GM12864 (cell line): ENCODE data around the gene JCHAIN.

Source experiments
- DNase-seq: peaks from one replicate; pipeline ENCODE4 v3.0.0-alpha.2; 2011; ENCODE audit warnings: low read depth
- H3K4me3 ChIP-seq: 2 replicates; pipeline ENCODE4 v1.5.1; 2011; ENCODE audit warnings: mild to moderate bottlenecking, low read depth, low read length, control low read depth
- TF ChIP-seq, protein P1 (sequence below): IDR thresholded peaks from 2 replicates; pipeline ENCODE4 v1.5.1; 2011; ENCODE audit warnings: low read depth, mild to moderate bottlenecking, moderate library complexity, low read length, control low read depth, inconsistent platforms; ENCODE audit errors: missing control alignments

Gene JCHAIN

DNA sequence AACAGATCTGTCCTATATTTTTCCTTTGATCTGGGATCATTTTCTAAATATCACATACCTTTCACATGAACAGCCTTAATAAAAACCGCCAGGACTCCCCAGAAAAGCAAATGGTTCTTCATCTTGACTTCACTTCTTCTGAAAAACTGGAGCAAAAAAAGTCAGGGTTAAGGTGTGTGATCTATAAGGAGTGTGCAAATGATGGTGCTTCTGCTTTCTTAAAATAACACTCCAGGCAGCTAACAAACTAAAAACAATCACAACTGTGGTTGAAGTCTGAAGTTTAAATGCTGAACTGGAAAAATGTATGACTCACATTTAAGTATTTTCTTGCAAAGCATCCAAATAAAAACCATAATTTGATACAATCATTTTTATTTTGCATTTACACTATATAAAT is at the start of gene JCHAIN:
JCHAIN (minus strand) TSS at position 140 of the 400 bp plus-strand sequence; CDS start at position 122, 18 bp downstream.
- TF ChIP-seq, protein P1, sequence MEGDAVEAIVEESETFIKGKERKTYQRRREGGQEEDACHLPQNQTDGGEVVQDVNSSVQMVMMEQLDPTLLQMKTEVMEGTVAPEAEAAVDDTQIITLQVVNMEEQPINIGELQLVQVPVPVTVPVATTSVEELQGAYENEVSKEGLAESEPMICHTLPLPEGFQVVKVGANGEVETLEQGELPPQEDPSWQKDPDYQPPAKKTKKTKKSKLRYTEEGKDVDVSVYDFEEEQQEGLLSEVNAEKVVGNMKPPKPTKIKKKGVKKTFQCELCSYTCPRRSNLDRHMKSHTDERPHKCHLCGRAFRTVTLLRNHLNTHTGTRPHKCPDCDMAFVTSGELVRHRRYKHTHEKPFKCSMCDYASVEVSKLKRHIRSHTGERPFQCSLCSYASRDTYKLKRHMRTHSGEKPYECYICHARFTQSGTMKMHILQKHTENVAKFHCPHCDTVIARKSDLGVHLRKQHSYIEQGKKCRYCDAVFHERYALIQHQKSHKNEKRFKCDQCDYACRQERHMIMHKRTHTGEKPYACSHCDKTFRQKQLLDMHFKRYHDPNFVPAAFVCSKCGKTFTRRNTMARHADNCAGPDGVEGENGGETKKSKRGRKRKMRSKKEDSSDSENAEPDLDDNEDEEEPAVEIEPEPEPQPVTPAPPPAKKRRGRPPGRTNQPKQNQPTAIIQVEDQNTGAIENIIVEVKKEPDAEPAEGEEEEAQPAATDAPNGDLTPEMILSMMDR, result no peak
- no peak for DNase-seq
- peak within 1 kb of the TSS; percentile 46 for H3K4me3 ChIP-seq

DNA sequence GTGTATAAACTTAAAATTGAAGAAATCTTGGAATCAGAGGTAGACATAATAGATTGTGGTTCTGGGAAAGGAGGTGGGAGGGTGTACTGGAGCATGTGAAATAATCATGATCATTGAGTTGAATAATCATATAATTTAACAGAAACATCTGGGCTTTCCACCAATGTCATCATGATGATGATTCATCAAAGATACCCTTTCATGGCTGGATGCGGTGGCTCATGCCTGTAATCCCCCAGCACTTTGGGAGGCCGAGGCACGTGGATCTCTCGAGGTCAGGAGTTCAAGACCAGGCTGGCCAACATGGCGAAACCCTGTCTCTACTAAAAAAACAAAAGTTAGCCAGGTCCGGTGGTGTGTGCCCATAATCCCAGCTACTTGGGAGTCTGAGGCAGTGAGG is 48.8 kb upstream of the JCHAIN start:
- TF ChIP-seq, protein P1, result no peak
- no peak for DNase-seq
- H3K4me3 ChIP-seq, result no peak overlapping the region

DNA sequence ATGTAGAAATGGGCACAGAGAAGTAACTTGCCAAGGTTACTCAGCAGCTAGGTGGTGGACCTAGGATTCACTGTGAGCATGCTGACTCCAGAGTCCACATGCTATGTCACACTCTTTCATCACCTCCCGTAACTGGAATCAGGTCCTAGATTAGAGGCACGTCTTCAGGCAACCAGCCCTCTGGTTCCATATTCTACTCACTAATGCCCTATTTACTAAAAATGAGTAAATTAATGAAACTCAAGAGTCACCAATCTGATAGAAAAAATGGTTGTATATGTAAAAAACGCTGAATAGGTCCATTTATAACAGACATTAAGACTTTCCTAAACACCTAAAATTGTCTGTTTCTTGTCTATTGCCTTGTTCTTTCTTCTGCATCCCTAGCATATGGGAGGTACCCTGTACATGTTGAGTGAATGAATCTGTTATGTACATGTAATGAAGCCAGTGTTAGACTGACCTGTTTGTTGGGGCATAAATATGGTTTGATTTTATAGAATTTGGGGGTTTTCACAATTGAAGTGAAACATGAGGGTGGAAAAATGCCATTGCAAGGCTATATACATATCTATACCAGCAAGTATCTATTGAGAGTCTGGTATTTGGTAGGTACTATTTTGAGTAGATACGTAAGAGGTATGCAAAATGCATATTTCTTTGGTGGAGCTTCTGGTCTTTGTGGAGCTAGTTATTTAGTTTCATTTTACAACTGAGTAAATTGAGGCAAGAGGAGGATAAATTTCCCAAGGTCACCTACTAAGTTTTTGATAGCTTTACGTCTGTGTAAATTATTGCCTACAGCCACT is 48.0 kb upstream of the JCHAIN start:
- TF ChIP-seq, protein P1, result no peak
- no peak for DNase-seq
- peak overlapping the region; percentile 0; the same call in 1 of the 2 replicates for H3K4me3 ChIP-seq

DNA sequence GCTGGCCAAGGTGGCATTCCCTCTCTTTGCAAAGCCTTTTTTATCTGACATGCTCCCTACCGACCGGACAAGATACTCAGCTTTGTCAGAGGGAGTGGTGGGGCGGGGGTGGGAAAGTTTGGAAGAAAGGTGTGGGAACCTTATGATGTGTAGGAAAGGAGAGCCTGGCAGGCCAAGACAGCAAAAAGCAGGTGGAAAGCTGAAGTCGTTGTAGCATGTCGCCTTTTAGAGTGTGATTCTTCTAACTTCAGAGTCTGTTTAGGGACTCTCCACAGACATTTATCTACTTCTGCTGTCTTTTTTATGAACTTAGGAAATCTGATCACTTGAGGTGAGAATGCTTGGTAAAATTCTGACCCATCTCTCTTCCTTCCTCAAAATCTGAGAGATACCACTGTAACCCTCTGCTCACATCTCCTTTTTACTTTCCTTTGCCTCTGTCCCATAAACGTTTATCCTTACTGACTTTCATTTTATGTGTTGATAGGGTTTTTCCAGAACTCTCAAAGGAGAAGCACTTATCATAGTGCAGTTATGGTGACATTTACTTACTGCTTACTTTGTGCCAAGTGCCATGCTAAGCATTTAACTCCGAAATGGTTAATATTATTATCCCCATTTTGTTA is 47.3 kb upstream of the JCHAIN start:
- peak overlapping the region; percentile 0; the same call in 1 of the 2 replicates for H3K4me3 ChIP-seq
- no peak for DNase-seq
- TF ChIP-seq, protein P1, result no peak

DNA sequence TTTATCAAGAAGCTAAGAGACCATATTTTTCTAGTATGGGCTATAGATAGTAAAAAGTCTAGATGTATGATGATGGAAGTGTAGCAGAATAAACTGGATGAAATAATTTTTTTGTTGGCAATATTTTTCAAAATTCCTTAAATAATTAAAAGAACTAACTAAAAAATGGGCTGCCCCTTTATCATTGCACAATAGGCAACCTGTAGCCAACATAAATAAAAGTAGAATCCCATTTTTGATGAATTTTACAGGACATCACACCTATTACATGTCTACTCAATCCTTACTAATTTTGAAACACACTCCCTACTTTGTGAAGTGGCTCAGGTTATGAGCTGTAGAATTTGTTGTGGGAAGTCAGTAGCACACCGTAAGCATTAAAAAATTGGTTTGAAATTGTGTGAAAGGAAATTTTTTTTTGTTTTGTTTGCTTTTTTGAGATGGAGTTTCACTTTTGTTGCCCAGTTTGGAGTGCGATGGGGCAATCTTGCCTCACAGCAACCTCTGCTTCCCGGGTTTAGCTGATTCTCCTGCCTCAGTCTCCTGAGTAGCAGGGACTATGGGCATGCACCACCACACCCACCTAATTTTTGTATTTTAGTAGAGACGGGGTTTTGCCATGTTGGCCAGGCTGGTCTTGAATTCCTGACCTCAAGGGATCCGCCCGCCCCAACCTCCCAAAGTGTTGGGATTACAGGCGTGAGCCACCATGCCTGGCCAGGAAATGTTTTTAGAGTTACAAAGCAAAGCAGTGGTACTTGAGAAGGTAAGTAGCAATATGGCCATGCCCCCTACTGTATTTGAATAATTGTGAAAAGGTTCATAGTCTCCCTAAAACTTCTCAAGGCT is 46.5 kb upstream of the JCHAIN start:
- peak overlapping the region; percentile 0; the same call in 1 of the 2 replicates for H3K4me3 ChIP-seq
- TF ChIP-seq, protein P1, result no peak
- no peak for DNase-seq

DNA sequence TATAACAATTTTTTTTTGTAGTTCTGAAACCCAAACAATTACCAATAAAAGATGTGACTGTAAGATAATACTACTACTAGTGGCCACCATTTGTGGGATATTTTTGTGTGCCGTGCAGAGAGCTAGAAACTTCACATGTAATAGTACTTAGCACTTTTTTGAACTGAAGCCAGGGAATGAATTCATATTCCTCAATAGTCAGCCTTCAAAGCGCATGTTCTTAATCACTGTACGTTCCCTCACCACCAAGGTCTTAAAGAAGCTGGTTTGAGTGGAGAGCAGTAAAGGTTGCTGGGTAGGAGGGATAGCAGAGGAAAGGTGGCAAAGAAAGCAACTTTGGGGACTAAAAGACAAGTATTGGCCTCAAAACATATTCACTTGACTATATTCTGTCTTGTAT is 45.8 kb upstream of the JCHAIN start:
- TF ChIP-seq, protein P1, result no peak
- no peak overlapping the region for H3K4me3 ChIP-seq
- no peak for DNase-seq
